Esophagus muscularis mucosa (tissue), 4 donors: ENCODE measurements around the gene XPO5. TPM values are rescaled to one million over a fixed set of nuclear protein-coding genes. Genes with fewer than 3 reads are reported as not detected.
"Not testable (repeated sequence)": the region's sequence is repeated elsewhere in the genome, so short reads cannot be mapped to it uniquely, and the experiment has no call there.

ENCODE experiments used
- DNase-seq: peaks from one replicate; pipeline ENCODE4 v3.0.0-alpha.2; 2017; ENCODE audit errors: extremely low spot score
- H3K27ac ChIP-seq, 4 donors: fragments of 200-600 bp; sonication (generic); replicated peaks in 1 of 4; 1 replicate in 3 of 4; 2 replicates in 1 of 4; pipeline ENCODE4 v1.5.1; 2016 to 2019; ENCODE audit warnings: mild to moderate bottlenecking in 1 of 4
- H3K27me3 ChIP-seq, 4 donors: fragments of 200-600 bp; sonication (generic); one replicate each; pipeline versions ENCODE4 v1.5.1 to v1.6.0; 2016 to 2019
- H3K36me3 ChIP-seq, 4 donors: fragments of 200-600 bp; sonication (generic); one replicate each; pipeline ENCODE4 v1.5.1; 2016 to 2019
- H3K4me1 ChIP-seq, 4 donors: fragments of 200-600 bp; sonication (generic); one replicate each; pipeline ENCODE4 v1.5.1; 2016 to 2019
- H3K4me3 ChIP-seq, 4 donors: fragments of 200-600 bp; sonication (generic); 1 replicate in 2 of 4; 2 replicates in 2 of 4; pipeline ENCODE4 v1.5.1; 2016 to 2019; ENCODE audit warnings: mild to moderate bottlenecking in 4 of 4, moderate library complexity in 1 of 4
- H3K9me3 ChIP-seq, 4 donors: fragments of 200-600 bp; sonication (generic); 1 replicate in 3 of 4; 2 replicates in 1 of 4; pipeline ENCODE4 v1.5.1; 2016 to 2019
- CTCF ChIP-seq, 3 experiments: fragments of 200-600 bp in 2 of 3; fragments of 450-650 bp in 1 of 3; sonication (generic) in 2 of 3; IDR thresholded peaks; one replicate each; pipeline ENCODE4 v1.5.1; 2017 to 2019; ENCODE audit warnings: antibody characterized with exemption in 3 of 3, mild to moderate bottlenecking in 2 of 3, moderate library complexity in 1 of 3
- EP300 ChIP-seq: sonication (generic); formaldehyde crosslinking; IDR thresholded peaks from one replicate; pipeline ENCODE4 v1.6.1; 2017; ENCODE audit warnings: antibody characterized with exemption
- POLR2A ChIP-seq: fragments of 450-650 bp; IDR thresholded peaks from one replicate; pipeline ENCODE4 v1.6.1; 2017; ENCODE audit warnings: antibody characterized with exemption, moderate library complexity, mild to moderate bottlenecking, low read depth
- POLR2AphosphoS5 ChIP-seq, 2 donors: sonication (generic); formaldehyde crosslinking; IDR thresholded peaks; one replicate each; pipeline ENCODE4 v1.6.1; 2017; ENCODE audit warnings: antibody characterized with exemption in 2 of 2
- WGBS: methylation state at CpG from one replicate; pipeline ENCODE4 v1.1.5; 2018; 5-methylcytosine and 5-hydroxymethylcytosine counted together
- intact Hi-C: fragments of 100-400 bp; cut with DNase I; formaldehyde crosslinking; loops from one replicate; pipeline ENCODE4 v1.15.1; 2023
- total RNA-seq, 4 donors: library from RNA; depleted of rRNA; stranded (reverse); fragments of >200 nt; gene quantifications; one replicate each; pipeline versions ENCODE4 v1.1.0 to v1.2.1, GENCODE V29; 2016

XPO5 gene
- total RNA-seq, 4 donors from 2014 or later = 12.5 to 17.1 (median 15.7) TPM

GRCh38 chr6:43502666-43503065 is 73.2 kb downstream of the XPO5 start:
- Histone ChIP-seq H3K9me3 (no peaks in the 10 kb centered on the region), H3K27me3 (no peaks in the 10 kb centered on the region), H3K4me3 (no peak overlapping the region), H3K4me1 (peaks cover 9 to 31% (median 30%) of the 10 kb centered on the region in 4 donors), H3K36me3 (peaks cover 56 to 82% (median 79%) of the 10 kb centered on the region in 4 donors), H3K27ac (no peak overlapping the region)
- WGBS = 83% methylated on average over 4 of the region's 4 CpGs
- TF ChIP-seq POLR2A (no peak), EP300 (no peak), POLR2AphosphoS5 (IDR thresholded peaks at IDR 0.05) (no peak), CTCF (IDR thresholded peaks at IDR 0.05) (no peak)
- intact Hi-C loops = no loop called here
- DNase-seq = no peak

- 94% methylated on average over 2 of the region's 3 CpGs for WGBS
- no peak overlapping the region for H3K27ac ChIP-seq
- no peaks in the 10 kb centered on the region for H3K9me3 ChIP-seq
- H3K4me3 ChIP-seq = no peak overlapping the region
- no peaks in the 10 kb centered on the region for H3K27me3 ChIP-seq
- peaks cover 56 to 85% (median 79%) of the 10 kb centered on the region in 4 donors for H3K36me3 ChIP-seq
- TF ChIP-seq POLR2AphosphoS5 (IDR thresholded peaks at IDR 0.05) (no peak), EP300 (no peak), POLR2A (no peak), CTCF (IDR thresholded peaks at IDR 0.05) (no peak)
- DNase-seq = no peak
- intact Hi-C loops = no loop called here
- H3K4me1 ChIP-seq = peaks cover 12 to 40% (median 33%) of the 10 kb centered on the region in 4 donors
These were observed 74.9 kb downstream of the XPO5 start for GRCh38 chr6:43500921-43501320.

GRCh38 chr6:43499028-43499815 is 76.6 kb downstream of the XPO5 start:
- H3K4me1 ChIP-seq = peaks cover 29 to 53% (median 45%) of the 10 kb centered on the region in 4 donors
- no peaks in the 10 kb centered on the region for H3K9me3 ChIP-seq
- no peak for DNase-seq
- 82% methylated on average over 11 of the region's 12 CpGs for WGBS
- H3K36me3 ChIP-seq = peaks cover 39 to 68% (median 62%) of the 10 kb centered on the region in 4 donors
- peak overlapping the region in 3 of 4 donors; percentile 6 to 42 (median 23) for H3K27ac ChIP-seq
- TF ChIP-seq POLR2A (no peak), CTCF (IDR thresholded peaks at IDR 0.05) (no peak), POLR2AphosphoS5 (IDR thresholded peaks at IDR 0.05) (peak in 1 of 2 donors; percentile 16)
- intact Hi-C loops = loop anchor here (5.0 to 10.0 kb wide), 2 partner anchors 42 to 134 kb away; partner anchors contain the start of genes DLK2 and ZNF318
- H3K4me3 ChIP-seq = no peak overlapping the region
- no peaks in the 10 kb centered on the region for H3K27me3 ChIP-seq

DNA sequence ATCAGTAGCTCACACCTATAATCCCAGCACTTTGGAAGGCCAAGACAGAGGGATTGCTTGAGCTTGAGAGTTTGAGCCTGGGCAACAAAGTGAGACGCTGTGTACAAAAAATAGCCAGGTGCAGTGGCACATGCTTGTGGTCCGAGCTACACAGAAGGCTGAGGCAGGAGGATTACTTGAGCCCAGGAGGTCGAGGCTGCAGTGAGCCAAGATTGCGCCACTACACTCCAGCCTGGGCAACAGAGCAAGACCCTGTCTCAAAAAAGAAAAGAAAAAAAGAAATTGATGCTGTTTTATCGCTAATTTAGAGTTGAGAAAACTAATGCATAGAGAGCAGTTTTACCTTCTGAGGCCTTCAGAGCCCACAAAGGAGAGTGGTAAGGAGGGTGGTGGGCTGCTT is 77.5 kb downstream of the XPO5 start:
- not testable (repeated sequence) for DNase-seq, H3K27ac ChIP-seq, H3K27me3 ChIP-seq, H3K4me3 ChIP-seq, H3K9me3 ChIP-seq
- Histone ChIP-seq H3K36me3 (peaks cover 39 to 59% (median 53%) of the 10 kb centered on the region in 4 donors), H3K4me1 (peaks cover 30 to 54% (median 46%) of the 10 kb centered on the region in 4 donors)
- WGBS = 90% methylated on average over 5 of the region's 5 CpGs
- intact Hi-C loops = loop anchor here (5.0 to 10.0 kb wide), 2 partner anchors 41 to 133 kb away; partner anchors contain the start of genes DLK2 and ZNF318

DNA sequence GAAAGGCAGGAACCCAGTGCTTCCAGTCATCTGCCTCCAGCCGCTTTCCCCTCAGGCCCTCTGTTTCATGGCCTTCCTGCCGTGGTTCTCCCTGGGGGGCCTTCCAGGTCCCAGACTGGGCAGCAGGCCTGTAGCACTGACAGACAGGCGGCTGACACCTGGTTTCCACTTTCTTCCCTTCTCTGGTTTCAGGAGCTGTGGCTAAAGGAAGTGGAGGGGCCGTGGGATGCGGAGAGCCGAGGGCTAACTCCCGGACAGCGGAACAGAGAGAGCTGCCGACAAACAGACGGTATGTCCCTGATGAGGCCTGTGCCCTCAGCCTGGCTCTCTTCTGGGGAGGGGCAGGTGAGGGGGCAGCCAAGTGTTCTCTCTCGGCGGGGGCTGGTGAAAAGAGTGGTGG is 78.1 kb downstream of the XPO5 start:
- H3K27me3 ChIP-seq = no peaks in the 10 kb centered on the region
- intact Hi-C loops = loop anchor here (5.0 to 10.0 kb wide), 2 partner anchors 40 to 133 kb away; partner anchors contain the start of genes DLK2 and ZNF318
- H3K36me3 ChIP-seq = peaks cover 35 to 53% (median 47%) of the 10 kb centered on the region in 4 donors
- peaks cover 30 to 54% (median 46%) of the 10 kb centered on the region in 4 donors for H3K4me1 ChIP-seq
- H3K27ac ChIP-seq = no peak overlapping the region
- no peaks in the 10 kb centered on the region for H3K9me3 ChIP-seq
- 88% methylated on average over 5 of the region's 12 CpGs for whole genome bisulfite sequencing
- no peak overlapping the region for H3K4me3 ChIP-seq
- DNase-seq = no peak
- TF ChIP-seq CTCF (IDR thresholded peaks at IDR 0.05) (no peak), EP300 (no peak), POLR2A (no peak), POLR2AphosphoS5 (IDR thresholded peaks at IDR 0.05) (no peak)
